Body of pancreas (tissue), 4 donors: ENCODE data around the gene RCC2. TPM values are rescaled to one million over a fixed set of nuclear protein-coding genes. Genes with fewer than 3 reads are reported as not detected.
"Not testable (repeated sequence)": the region's sequence is repeated elsewhere in the genome, so short reads cannot be mapped to it uniquely, and the experiment has no call there.

Source experiments
- ATAC-seq: fragments of 150-250 bp; one replicate; pipeline ENCODE4 v1.9.1; 2016
- DNase-seq, 4 donors: peaks; one replicate each; pipeline ENCODE4 v3.0.0-alpha.2; 2019
- H3K27ac ChIP-seq, 4 donors: fragments of 200-600 bp; sonication (generic); 1 replicate in 3 of 4; 2 replicates in 1 of 4; pipeline versions ENCODE4 v1.5.1 to v1.6.1; 2016 to 2019; ENCODE audit warnings: mild to moderate bottlenecking in 1 of 4, mixed read lengths in 1 of 4, moderate library complexity in 1 of 4
- H3K27me3 ChIP-seq, 2 donors: fragments of 200-600 bp; sonication (generic); one replicate each; pipeline ENCODE4 v1.6.0; 2016; ENCODE audit warnings: mild to moderate bottlenecking in 1 of 2
- H3K36me3 ChIP-seq, 2 donors: fragments of 200-600 bp; sonication (generic); replicated peaks in 1 of 2; 2 replicates each; pipeline ENCODE4 v1.5.1; 2016; ENCODE audit warnings: low read depth in 2 of 2; ENCODE audit not compliant: insufficient read depth in 1 of 2
- H3K4me1 ChIP-seq: fragments of 200-600 bp; sonication (generic); one replicate; pipeline ENCODE4 v1.6.0; 2016
- H3K4me3 ChIP-seq, 2 donors: fragments of 200-600 bp; sonication (generic); 1 replicate in 1 of 2; 2 replicates in 1 of 2; pipeline ENCODE4 v1.5.1; 2016 to 2019
- H3K9me3 ChIP-seq, 3 donors: fragments of 200-600 bp; sonication (generic); 1 replicate in 2 of 3; 2 replicates in 1 of 3; pipeline ENCODE4 v1.5.1; 2016
- POLR2A ChIP-seq, 3 donors: fragments of 450-650 bp; IDR thresholded peaks; one replicate each; pipeline ENCODE4 v1.6.1; 2016; ENCODE audit warnings: antibody characterized with exemption in 3 of 3, mild to moderate bottlenecking in 2 of 3
- WGBS, 2 donors: methylation state at CpG; one replicate each; pipeline ENCODE4 v1.1.5; 2017; 5-methylcytosine and 5-hydroxymethylcytosine counted together
- intact Hi-C: fragments of 100-400 bp; cut with DNase I; formaldehyde crosslinking; loops from one replicate; pipeline ENCODE4 v1.15.1; 2023
- total RNA-seq, 2 donors: library from RNA; depleted of rRNA; stranded (reverse); fragments of >200 nt; gene quantifications; one replicate each; pipeline ENCODE4 v1.1.0, GENCODE V29; 2016
- TF ChIP-seq, protein P1 (sequence below), 7 experiments: fragments of 450-650 bp in 4 of 7; fragments of 200-600 bp in 3 of 7; sonication (generic) in 3 of 7; IDR thresholded peaks; one replicate each; pipeline ENCODE4 v1.5.1; 2016 to 2019; ENCODE audit warnings: antibody characterized with exemption in 7 of 7

RCC2 gene
- total RNA-seq, 2 donors from 2014 or later = 19.2 to 34.3 TPM

DNA sequence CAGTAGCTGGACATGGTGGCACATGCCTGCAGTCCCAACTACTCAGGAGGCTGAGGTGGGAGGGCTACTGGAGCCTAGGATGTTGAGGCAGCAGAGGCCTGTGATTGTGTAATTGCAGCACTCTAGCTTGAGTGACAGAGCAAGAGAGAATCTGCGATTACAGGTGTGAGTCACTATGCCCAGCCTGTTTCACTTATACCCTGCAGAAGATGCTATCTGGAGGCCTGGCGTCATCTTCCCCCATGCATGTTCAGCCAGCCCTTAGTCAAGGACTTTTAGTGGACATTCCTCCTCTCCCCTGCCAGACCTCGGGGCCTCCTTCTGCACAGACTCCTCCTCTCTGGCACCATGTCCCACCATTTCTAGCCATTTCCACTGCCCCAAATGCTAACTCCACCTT, 36.3 kb upstream of the RCC2 start:
- 37 to 61% methylated on average over 2 to 3 of the region's 3 CpGs for WGBS, 2 donors
- no peak overlapping the region for H3K4me3 ChIP-seq
- intact Hi-C loops = no loop called here
- no peak overlapping the region for H3K27ac ChIP-seq
- H3K27me3 ChIP-seq = no peaks in the 10 kb centered on the region
- H3K9me3 ChIP-seq = no peaks in the 10 kb centered on the region
- ATAC-seq (no peak), DNase-seq (no peak)
- H3K4me1 ChIP-seq = peaks cover 9% of the 10 kb centered on the region
- TF ChIP-seq, protein P1, sequence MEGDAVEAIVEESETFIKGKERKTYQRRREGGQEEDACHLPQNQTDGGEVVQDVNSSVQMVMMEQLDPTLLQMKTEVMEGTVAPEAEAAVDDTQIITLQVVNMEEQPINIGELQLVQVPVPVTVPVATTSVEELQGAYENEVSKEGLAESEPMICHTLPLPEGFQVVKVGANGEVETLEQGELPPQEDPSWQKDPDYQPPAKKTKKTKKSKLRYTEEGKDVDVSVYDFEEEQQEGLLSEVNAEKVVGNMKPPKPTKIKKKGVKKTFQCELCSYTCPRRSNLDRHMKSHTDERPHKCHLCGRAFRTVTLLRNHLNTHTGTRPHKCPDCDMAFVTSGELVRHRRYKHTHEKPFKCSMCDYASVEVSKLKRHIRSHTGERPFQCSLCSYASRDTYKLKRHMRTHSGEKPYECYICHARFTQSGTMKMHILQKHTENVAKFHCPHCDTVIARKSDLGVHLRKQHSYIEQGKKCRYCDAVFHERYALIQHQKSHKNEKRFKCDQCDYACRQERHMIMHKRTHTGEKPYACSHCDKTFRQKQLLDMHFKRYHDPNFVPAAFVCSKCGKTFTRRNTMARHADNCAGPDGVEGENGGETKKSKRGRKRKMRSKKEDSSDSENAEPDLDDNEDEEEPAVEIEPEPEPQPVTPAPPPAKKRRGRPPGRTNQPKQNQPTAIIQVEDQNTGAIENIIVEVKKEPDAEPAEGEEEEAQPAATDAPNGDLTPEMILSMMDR (IDR thresholded peaks at IDR 0.05) = no peak
- TF ChIP-seq POLR2A (IDR thresholded peaks at IDR 0.05) = no peak
- H3K36me3 ChIP-seq = no peaks in the 10 kb centered on the region

DNA sequence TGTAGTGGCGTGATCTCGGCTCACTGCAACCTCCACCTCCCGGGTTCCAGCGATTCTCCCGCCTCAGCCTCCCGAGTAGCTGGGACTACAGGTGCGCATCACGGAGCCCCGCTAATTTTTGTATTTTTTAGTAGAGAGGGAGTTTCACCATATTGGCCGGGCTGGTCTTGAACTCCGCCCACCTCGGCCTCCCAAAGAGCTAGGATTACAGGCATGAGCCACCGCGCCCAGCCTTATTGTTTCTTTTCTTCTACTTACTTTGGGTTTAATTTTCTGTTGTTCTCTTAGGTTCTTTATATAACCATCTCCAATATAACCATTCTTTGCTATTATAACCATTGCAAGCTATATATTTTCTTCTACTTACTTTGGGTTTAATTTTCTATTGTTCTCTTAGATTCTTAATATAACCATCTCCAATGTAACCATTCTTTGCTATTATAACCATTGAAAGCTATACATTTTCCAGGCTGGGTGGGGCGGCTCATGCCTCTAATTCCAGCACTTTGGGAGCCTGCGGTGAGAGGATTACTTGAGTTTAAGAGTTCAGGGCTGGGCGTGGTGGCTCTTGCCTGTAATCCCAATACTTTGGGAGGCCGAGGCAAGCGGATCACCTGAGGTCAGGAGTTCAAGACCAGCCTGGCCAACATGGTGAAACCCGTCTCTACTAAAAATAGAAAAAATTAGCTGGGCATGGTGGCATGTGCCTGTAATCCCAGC, 35.5 kb upstream of the RCC2 start:
- H3K36me3 ChIP-seq, H3K9me3 ChIP-seq, H3K4me1 ChIP-seq, DNase-seq, H3K27ac ChIP-seq, intact Hi-C loops, ATAC-seq, H3K27me3 ChIP-seq, H3K4me3 ChIP-seq: not testable (repeated sequence)
- 84 to 91% methylated on average over 20 of the region's 20 CpGs for WGBS, 2 donors

DNA sequence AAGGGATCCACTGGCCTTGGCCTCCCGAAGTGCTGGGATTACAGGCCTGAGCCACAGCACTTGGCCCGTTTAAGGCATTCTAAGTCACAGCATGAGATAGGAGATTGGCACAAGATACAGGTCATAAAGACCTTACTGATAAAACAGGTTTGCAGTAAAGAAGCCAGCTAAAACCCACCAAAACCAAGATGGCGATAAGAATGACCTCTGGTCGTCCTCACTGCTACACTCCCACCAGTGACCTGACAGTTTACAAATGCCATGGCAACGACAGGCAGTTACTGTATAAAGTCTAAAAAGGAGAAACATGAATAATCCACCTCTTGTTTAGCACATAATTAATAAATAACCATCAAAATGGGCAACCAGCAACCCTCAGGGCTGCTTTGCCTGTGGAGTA, 33.3 kb upstream of the RCC2 start:
- WGBS, 2 donors = 40 to 48% methylated on average over 5 of the region's 5 CpGs
- H3K27me3 ChIP-seq = no peaks in the 10 kb centered on the region
- ATAC-seq = peak; percentile 65
- peaks cover 9% of the 10 kb centered on the region for H3K4me1 ChIP-seq
- no peaks in the 10 kb centered on the region for H3K36me3 ChIP-seq
- TF ChIP-seq, protein P1 (IDR thresholded peaks at IDR 0.05) = no peak
- TF ChIP-seq POLR2A (IDR thresholded peaks at IDR 0.05) = no peak
- no peak overlapping the region for H3K4me3 ChIP-seq
- intact Hi-C loops = no loop called here
- peak overlapping the region in 3 of 4 donors; percentile 8 to 25 (median 24) for H3K27ac ChIP-seq
- DNase-seq = peak in 2 of 4 donors; percentile 6 to 27
- no peaks in the 10 kb centered on the region for H3K9me3 ChIP-seq

DNA sequence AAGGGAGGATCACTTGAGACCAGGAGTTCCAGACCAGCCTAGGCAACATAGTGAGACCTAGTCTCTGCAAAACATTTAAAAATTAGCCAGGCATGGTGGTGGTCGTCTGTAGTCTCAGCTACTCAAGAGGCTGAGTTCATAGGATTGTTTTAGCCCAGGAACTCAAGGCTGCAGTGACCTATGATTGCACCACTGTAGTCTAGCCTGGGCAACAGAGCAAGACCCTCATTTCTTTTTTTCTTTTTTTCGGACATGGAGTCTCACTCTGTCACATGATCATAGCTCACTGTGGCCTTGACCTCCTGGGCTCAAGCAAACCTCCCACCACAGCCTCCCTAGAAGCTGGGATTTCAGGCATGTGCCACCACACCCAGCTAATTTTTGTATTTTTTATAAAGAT, 31.9 kb upstream of the RCC2 start:
- ATAC-seq = no peak
- intact Hi-C loops = no loop called here

DNA sequence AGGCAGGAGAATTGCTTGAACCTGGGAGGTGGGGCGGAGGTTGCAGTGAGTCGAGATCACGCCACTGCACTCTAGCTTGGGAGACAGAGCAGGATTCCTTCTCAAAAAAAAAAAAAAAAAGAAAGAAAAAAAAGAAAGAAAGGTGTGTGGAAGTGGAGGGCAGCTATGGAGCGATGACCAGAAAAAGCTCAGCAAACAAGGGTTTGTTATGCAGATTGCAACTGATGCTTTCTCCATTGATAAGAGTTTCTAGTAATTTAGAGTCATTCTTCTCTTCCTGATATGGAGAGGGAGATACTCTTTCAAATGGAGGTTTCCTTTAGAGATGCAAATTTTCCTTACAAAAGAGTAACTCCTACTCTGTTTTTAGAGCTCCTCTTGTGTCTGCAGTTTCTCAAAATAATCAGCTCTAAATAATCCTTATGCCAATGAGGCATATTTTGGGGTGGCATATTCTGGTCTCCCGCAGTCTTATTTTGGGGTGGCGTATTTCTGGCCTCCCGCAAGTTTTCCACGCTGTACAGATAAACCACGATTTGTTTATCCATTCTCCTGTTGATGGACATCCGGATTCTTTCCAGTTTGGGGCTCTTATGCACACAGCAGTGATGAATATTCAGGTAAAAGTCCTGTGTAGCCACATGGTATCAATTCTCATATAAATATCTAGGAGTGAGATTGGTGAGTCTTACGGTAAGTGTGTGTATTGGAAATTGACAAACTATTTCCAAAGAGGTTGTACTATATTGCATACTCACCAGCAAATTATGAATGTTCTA, 30.7 kb upstream of the RCC2 start:
- no peaks in the 10 kb centered on the region for H3K27me3 ChIP-seq
- no peak overlapping the region for H3K4me3 ChIP-seq
- H3K36me3 ChIP-seq = no peaks in the 10 kb centered on the region
- no peak for TF ChIP-seq POLR2A (IDR thresholded peaks at IDR 0.05)
- TF ChIP-seq, protein P1 (IDR thresholded peaks at IDR 0.05) = no peak
- DNase-seq = no peak
- H3K4me1 ChIP-seq = peaks cover 9% of the 10 kb centered on the region
- H3K9me3 ChIP-seq = no peaks in the 10 kb centered on the region
- no peak overlapping the region for H3K27ac ChIP-seq
- 58 to 80% methylated on average over 11 of the region's 11 CpGs for WGBS, 2 donors
- no peak for ATAC-seq
- intact Hi-C loops = no loop called here

More for the DNA sequence above, 31.9 kb upstream of the RCC2 start:
- no peak overlapping the region for H3K27ac ChIP-seq
- no peak overlapping the region for H3K4me3 ChIP-seq
- 84 to 92% methylated on average over 1 to 2 of the region's 2 CpGs for WGBS, 2 donors
- DNase-seq = no peak
- no peak for TF ChIP-seq POLR2A (IDR thresholded peaks at IDR 0.05)
- TF ChIP-seq, protein P1 (IDR thresholded peaks at IDR 0.05) = no peak
- H3K36me3 ChIP-seq = no peaks in the 10 kb centered on the region
- no peaks in the 10 kb centered on the region for H3K9me3 ChIP-seq
- peaks cover 9% of the 10 kb centered on the region for H3K4me1 ChIP-seq
- no peaks in the 10 kb centered on the region for H3K27me3 ChIP-seq

DNA sequence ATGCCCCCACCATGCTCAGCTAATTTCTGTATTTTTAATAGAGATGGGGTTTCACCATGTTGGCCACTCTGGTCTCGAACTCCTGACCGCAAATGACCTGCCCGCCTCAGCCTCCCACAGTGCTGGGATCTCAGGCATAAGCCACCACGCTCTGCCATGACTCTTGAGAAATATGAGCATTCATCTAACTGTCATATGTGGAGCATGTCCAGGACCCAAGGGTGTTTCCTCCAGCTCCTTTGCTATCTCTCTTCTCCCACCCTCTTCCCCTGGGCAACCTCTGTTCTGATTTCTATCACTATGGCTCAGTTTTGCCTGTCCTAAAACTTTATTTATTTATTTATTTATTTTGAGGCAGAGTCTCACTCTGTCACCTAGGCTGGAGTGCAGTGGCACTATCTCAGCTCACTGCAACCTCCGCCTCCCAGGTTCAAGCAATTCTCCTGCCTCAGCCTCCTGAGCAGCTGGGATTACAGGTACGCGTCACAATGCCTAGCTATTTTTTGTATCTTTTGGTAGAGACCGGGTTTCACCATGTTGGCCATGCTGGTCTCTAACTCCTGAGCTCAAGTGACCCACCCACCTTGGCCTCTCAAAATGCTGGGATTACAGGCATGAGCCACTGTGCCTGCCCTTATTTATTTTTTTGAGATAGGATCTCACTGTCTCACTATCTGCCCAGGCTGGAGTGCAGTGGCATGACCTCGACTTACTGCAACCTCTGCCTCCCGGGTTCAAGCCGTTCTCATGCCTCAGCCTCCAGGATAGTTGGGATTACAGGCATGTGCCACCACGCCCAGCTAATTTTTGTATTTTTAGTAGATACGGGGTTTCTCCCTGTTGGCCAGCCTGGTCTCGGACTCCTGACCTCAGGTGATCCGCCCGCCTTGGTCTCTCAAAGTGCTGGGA, 29.1 kb upstream of the RCC2 start:
- H3K4me1 ChIP-seq, H3K27ac ChIP-seq, H3K36me3 ChIP-seq, ATAC-seq, intact Hi-C loops, H3K4me3 ChIP-seq, DNase-seq, H3K9me3 ChIP-seq, H3K27me3 ChIP-seq: not testable (repeated sequence)
- WGBS, 2 donors = 73 to 92% methylated on average over 15 to 16 of the region's 16 CpGs
